CD4-positive, alpha-beta T cell treated with Interleukin-12 subunit alpha and Interleukin-12 subunit beta, for 1 hour (primary cell): ENCODE results near the gene CITED2.
A peak's percentile ranks its signal among the peaks of the same experiment; 100 is the strongest.

Experiments used
- DNase-seq: peaks from one replicate; pipeline ENCODE4 v3.0.0-alpha.2; 2020

Gene CITED2

GRCh38 chr6:139329224-139329623 lies 45.2 kb downstream of the CITED2 start:
- DNase-seq: no peak

DNA sequence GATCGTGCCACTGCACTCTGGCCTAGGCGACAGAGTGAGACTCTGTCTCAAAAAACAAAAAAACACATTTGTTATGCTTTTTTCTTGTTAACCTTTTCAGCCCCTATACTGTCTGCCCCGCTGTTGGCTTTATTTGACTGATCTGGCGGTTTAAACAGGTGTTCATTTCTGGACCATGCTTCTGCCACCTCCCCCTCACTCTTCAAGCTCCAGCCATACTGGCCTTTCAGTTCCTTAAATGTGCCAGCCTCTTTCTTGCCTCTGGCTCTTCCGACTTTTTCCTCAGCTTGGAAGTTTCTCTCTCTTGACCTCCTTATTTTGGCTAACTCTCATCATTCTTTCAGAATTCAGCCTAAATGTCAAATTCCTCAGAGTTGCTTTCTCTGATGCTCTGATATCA lies 47.4 kb downstream of the CITED2 start:
- no peak for DNase-seq

DNA sequence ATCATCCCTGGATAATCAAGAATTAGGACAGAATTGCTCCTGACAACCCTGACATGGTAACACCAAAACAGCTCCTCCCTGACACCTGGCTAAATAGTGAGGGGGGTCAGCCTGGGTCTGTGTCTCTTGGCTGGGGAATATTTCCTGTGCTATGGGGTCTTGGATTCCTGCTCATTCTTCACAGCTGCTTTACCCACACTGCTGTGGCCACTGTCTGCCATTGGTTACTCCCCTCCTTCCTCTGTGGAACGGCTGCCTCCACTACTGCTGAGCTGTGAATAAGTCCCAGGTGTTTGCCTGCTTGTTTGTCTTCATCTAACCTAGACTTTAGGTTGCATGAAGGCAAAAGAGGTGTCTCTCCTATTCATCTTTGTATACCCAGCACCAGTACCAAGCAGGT lies 48.8 kb downstream of the CITED2 start:
- no peak for DNase-seq

DNA sequence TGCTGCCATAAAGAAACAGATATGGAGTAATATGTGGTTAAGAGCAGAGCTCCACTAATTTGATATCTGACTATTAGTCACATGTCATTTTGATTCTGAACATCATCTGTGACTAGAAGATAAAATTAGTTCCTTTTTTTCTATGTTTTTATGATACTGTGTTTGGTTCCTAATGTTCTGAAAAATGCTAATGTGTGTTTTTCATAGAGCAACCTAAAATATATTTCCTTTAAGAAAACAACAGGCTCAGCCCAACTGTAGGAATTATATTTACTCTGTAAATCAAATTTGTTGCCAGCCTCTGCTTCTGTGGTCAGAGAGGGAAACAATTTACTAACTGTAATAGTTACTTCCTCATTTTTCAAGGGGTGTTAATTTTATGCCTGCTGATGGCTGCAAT lies 49.3 kb downstream of the CITED2 start:
- no peak for DNase-seq

DNA sequence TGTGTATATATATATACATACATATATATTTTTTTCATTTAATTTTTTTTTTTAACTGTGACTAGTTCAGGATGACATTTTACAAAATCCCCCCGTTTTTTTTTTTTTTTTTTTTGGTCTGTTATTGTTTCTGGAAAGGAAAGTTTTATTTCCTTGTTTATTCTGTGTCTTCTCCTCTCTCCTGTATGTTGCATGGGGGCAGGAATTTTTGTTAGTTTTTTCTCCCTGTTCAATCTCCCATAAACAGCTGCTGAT lies 50.2 kb downstream of the CITED2 start:
- DNase-seq: no peak

DNA sequence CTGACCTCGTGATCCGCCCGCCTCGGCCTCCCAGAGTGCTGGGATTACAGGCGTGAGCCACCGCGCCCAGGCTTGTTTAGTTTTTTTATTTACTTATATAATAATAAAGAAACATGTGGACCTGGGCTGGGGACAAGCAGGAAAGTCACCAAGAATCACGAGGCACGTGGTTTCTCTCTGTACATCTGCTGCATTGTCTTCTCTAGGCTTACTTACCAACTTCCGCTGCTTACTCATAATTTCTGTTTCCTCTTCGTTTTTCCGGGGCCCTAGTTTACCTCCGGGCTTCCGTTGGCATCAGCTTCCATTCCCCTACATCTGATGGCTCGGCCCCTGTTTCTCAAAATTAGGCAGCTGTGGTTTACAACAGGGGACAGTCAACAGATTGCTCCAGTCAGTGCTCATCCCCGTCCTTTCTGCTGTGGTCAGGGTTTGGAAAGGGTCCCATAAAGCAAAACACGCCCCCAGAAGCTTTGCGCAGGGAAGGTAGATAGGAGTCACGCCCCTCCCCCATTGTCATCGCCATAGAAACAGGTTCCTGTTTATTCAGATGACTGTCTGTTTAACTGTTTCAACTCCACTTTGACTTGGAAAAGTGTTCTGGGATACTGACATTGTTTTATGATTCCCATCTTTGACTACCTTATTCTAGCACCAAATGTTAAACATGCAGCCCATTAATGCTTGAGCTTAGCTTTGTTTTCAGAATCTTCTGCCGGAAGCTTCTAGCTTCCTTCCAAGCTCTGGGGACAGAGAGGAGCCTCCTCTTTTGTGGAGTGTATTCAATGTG lies 50.7 kb downstream of the CITED2 start:
- DNase-seq: peak; percentile 87
